Stimulated activated effector memory CD8-positive, alpha-beta T cell treated with anti-CD3 and anti-CD28 coated beads, Interleukin-12 subunit alpha, Interleukin-12 subunit beta, amount 100 ng/mL, for 72 hours (primary cell): ENCODE measurements around the gene UAP1.
"Not testable (repeated sequence)": the region's sequence is repeated elsewhere in the genome, so short reads cannot be mapped to it uniquely, and the experiment has no call there.

Experiments used
- ATAC-seq: fragments of 150-1000 bp; cut with Tn5 transposase; 2 replicates; pipeline ENCODE4 v1.10.0; 2021
- DNase-seq, 2 donors: peaks; one replicate each; pipeline ENCODE4 v3.0.0; 2021 to 2022; ENCODE audit warnings: low spot score in 2 of 2
- H3K27ac Mint-ChIP-seq: one replicate; pipeline ENCODE4 v1.8.0; 2022; ENCODE audit warnings: mild to moderate bottlenecking, mixed read lengths
- H3K36me3 Mint-ChIP-seq: one replicate; pipeline ENCODE4 v1.8.0; 2022; ENCODE audit warnings: mild to moderate bottlenecking, mixed read lengths
- H3K4me1 Mint-ChIP-seq: one replicate; pipeline ENCODE4 v1.8.0; 2022; ENCODE audit warnings: mixed read lengths
- H3K4me3 Mint-ChIP-seq: one replicate; pipeline ENCODE4 v1.8.0; 2022; ENCODE audit warnings: mild to moderate bottlenecking, mixed read lengths
- H3K9me3 Mint-ChIP-seq: one replicate; pipeline ENCODE4 v1.8.0; 2022; ENCODE audit warnings: mixed read lengths

The UAP1 gene

DNA sequence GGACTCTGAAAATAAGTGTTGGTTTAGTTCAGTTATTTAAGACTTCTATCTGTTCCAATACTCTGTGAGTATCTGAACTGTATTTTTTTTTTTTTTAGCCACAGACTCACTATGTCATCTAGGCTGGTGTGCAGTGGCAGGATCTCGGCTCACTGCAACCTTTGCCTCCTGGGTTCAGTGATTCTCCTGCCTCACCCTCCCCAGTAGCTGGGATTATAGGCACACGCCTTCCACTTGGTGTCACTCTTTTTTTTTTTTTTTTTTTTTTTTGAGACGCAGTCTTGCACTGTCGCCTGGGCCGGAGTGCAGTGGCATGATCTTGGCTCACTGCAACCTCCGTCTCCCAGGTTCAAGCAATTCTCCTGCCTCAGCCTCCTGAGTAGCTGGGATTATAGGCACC lies 21.4 kb downstream of the UAP1 start:
- not testable (repeated sequence) for H3K27ac Mint-ChIP-seq, DNase-seq, H3K4me1 Mint-ChIP-seq, ATAC-seq, H3K9me3 Mint-ChIP-seq, H3K4me3 Mint-ChIP-seq
- peaks cover 95% of the 10 kb centered on the region for H3K36me3 Mint-ChIP-seq

DNA sequence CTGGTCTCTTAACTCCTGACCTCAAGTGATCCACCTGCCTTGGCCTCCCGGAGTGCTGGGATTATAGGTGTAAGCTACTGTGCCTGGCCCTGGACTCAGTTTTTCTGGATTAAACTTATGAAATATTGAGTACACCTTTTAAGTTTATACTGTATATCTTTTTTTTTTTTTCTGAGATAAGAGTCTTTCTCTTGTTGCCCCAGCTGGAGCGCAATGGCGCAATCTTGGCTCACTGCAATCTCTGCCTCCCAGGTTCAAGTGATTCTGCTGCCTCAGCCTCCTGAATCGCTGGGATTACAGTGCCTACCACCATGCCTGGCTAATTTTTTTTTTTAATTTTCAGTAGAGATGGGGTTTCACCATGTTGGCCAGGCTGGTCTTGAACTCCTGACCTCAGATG lies 23.6 kb downstream of the UAP1 start:
- peaks cover 95% of the 10 kb centered on the region for H3K36me3 Mint-ChIP-seq
- not testable (repeated sequence) for H3K4me3 Mint-ChIP-seq, ATAC-seq, H3K27ac Mint-ChIP-seq, DNase-seq, H3K4me1 Mint-ChIP-seq, H3K9me3 Mint-ChIP-seq

DNA sequence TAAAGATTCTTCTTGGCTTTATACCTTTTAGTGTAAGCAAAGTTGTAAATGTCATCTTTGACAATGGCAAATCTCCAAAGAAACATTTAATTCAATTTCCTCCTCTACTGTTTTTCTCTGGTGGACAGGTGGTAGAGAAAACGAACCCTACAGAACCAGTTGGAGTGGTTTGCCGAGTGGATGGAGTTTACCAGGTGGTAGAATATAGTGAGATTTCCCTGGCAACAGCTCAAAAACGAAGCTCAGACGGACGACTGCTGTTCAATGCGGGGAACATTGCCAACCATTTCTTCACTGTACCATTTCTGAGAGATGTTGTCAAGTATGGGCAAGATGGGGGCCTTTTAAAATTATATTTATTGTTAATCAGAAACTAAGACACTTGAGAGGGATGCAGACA lies 25.8 kb downstream of the UAP1 start:
- H3K27ac Mint-ChIP-seq: no peak overlapping the region
- no peak overlapping the region for H3K4me3 Mint-ChIP-seq
- no peaks in the 10 kb centered on the region for H3K9me3 Mint-ChIP-seq
- ATAC-seq (no peak), DNase-seq (no peak)
- no peaks in the 10 kb centered on the region for H3K4me1 Mint-ChIP-seq
- peaks cover 91% of the 10 kb centered on the region for H3K36me3 Mint-ChIP-seq

DNA sequence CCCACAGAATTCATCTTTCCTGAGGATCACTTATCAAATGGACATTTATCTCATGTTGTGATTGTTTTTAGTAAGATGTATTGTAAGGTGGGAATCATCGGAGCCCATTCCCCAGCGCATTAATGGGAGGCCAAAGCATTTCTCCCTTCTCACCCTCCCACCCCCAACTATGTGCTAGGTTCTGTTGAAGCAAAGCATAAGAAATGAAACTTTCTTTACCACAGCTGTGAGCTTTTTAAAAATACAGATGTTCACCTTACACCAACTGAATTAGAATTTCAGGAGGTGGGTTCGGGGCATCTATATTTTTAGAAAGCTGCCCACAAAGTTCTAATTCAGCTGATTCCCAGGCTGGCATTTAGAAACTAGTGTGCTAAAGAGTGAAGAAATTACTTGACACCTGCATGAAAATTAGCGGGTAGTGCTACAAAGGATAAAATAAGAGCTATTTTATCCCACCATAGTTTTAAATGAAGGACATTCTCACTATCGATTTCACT lies 26.3 kb downstream of the UAP1 start:
- Mint-ChIP-seq H3K4me3 (no peak overlapping the region), H3K9me3 (no peaks in the 10 kb centered on the region), H3K4me1 (no peaks in the 10 kb centered on the region), H3K27ac (no peak overlapping the region), H3K36me3 (peaks cover 91% of the 10 kb centered on the region)
- DNase-seq (no peak), ATAC-seq (no peak)

DNA sequence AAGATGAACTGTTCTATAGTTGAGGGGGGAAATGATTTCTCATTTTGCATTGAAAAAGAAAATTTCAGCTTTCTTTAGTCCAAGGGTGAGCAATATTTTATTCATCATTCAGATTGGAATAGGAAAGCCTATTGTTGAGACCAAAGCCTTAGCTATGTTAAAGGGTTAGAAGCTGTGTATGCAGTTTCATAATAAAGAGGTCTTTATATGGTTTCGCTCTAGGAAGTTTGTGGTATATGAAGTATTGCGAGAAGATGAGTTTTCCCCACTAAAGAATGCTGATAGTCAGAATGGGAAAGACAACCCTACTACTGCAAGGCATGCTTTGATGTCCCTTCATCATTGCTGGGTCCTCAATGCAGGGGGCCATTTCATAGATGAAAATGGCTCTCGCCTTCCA lies 28.6 kb downstream of the UAP1 start:
- DNase-seq: no peak
- no peak for ATAC-seq
- Mint-ChIP-seq H3K36me3 (peaks cover 80% of the 10 kb centered on the region), H3K4me1 (no peaks in the 10 kb centered on the region), H3K4me3 (no peak overlapping the region), H3K27ac (no peak overlapping the region), H3K9me3 (no peaks in the 10 kb centered on the region)

DNA sequence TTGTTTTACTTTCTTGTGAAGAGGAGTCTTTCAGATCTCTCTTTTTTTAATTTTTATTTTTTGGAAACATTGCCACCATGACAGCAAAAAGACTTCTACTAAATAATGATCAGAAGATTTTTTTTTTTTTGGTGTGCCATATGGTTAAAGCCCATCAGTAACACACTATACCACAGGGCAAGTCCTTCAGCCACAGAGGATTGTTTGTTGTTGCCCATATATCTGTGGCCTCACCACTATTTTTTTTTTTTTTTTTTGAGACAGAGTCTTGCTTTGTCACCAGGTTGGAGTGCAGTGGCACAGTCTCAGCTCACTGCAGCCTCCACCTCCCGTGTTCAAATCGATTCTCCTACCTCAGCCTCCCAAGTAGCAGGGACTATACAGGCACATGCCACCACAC lies 29.2 kb downstream of the UAP1 start:
- Mint-ChIP-seq H3K36me3 (peaks cover 74% of the 10 kb centered on the region), H3K4me1 (no peaks in the 10 kb centered on the region), H3K9me3 (no peaks in the 10 kb centered on the region), H3K4me3 (no peak overlapping the region), H3K27ac (no peak overlapping the region)
- ATAC-seq (no peak), DNase-seq (no peak)

DNA sequence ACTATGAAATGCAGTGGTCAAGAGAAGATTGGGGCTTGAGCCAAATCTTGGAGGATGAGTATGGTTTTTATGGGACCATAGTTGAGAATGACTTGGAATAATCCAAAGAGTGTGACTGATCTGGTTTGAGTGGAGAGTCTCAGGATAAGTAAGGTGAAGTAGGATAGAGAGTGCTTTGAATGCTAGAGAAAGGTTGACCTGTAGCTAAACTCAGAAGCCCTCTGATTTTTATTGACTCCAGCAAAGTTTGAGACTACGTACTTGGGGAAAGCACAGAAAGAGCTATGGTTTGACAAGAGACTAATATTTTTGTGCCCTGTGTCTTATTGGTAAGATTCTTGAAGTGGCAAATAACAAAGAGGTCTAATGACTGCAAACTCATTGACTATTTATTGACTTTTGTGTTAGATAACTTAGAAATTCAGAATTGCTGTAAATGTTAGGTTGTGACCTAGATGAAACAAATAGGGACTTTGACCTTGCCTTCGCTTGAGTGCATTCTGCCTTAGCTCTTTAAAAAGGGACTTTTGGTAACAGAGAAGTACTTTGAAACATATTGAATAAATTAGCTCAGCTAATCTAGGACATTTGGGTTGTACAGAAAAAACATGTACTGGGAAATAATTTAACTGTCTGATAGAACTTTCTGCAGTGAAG lies 35.1 kb downstream of the UAP1 start:
- no peaks in the 10 kb centered on the region for H3K9me3 Mint-ChIP-seq
- ATAC-seq (no peak), DNase-seq (no peak)
- no peaks in the 10 kb centered on the region for H3K4me1 Mint-ChIP-seq
- H3K4me3 Mint-ChIP-seq: no peak overlapping the region
- H3K27ac Mint-ChIP-seq: no peak overlapping the region
- peaks cover 61% of the 10 kb centered on the region for H3K36me3 Mint-ChIP-seq

DNA sequence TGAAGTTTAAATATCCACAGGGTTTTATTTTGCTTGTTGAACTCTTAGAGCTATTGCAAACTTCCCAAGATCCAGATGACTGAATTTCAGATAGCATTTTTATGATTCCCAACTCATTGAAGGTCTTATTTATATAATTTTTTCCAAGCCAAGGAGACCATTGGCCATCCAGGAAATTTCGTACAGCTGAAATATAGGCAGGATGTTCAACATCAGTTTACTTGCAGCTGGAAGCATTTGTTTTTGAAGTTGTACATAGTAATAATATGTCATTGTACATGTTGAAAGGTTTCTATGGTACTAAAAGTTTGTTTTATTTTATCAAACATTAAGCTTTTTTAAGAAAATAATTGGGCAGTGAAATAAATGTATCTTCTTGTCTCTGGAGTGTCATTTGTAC lies 37.9 kb downstream of the UAP1 start:
- Mint-ChIP-seq H3K36me3 (peaks cover 43% of the 10 kb centered on the region), H3K27ac (no peak overlapping the region)
- DNase-seq: no peak

DNA sequence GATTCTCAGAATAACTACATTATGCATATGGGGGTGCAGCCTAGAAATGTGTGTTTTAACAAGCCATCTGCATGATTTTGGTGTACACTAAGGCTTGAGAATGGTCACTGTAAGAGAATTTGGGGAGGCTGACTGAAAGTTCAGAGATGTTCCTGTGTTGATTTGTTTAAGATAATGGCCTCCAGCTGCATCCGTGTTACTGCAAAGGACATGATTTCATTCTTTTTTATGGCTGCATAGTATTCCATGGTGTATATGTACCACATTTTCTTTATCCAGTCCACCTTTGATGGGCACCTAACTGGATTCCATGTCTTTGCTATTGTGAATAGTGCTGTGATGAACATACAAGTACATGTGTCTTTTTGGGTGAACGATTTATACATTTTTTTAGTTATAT lies 41.6 kb downstream of the UAP1 start:
- not testable (repeated sequence) for DNase-seq, H3K4me1 Mint-ChIP-seq, ATAC-seq, H3K27ac Mint-ChIP-seq, H3K9me3 Mint-ChIP-seq, H3K4me3 Mint-ChIP-seq
- peaks cover 39% of the 10 kb centered on the region for H3K36me3 Mint-ChIP-seq

More for the DNA sequence above, 37.9 kb downstream of the UAP1 start:
- no peak for ATAC-seq
- H3K4me1 Mint-ChIP-seq: no peaks in the 10 kb centered on the region
- no peaks in the 10 kb centered on the region for H3K9me3 Mint-ChIP-seq
- H3K4me3 Mint-ChIP-seq: no peak overlapping the region

DNA sequence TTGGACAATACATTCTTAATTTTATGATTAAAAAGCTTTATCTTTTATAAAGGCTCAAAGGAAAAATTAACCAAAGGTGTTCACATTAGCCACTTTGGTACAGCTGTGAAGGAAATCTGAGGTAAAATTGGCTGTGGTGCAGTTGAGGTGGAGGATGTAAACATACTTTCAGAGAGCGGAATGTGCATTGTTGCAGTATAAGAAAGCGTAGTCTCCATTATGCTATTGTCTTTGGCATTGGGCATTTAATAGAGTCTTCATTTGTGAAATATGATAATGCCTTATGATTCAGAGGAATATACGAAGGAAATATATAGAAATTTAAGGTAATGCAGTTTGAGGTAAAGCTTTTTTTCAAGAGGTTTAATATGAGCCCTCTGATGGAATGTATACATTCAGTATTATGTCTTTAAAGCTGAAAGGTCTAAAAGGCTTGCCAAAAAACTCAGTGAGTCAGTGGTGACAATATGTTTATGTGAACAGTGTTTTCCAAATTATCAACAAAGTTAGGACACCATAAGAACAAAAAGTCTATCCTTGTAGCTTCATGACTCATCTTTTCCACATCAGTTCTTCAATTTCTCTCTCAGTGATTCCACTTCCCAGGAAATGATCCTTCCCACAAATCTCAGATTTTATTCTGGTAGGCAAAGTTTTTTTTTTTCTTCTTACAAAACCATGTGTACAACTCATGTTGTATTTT lies 43.9 kb downstream of the UAP1 start:
- H3K36me3 Mint-ChIP-seq: peaks cover 23% of the 10 kb centered on the region
- no peak for DNase-seq
- ATAC-seq: no peak
- H3K9me3 Mint-ChIP-seq: no peaks in the 10 kb centered on the region
- H3K4me1 Mint-ChIP-seq: no peaks in the 10 kb centered on the region
- no peak overlapping the region for H3K27ac Mint-ChIP-seq
- H3K4me3 Mint-ChIP-seq: no peak overlapping the region

DNA sequence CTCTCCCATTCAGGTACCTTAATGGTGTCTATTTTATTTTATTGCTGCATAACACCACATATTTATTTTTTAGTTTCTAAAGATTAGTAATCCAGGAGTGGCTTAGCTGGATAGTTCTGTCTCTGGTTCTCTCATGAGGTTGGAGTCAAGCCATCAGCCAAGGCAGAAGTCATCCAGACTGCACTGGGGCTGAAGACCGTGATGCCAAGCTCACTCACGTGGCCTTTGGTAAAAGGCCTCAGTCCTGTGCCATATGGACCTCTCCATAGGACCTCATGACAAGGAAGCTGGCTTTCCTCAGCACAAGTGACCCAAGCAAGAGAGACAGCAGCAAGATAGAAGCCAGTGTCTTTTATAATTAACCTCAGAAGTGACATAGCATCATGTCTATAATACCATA lies 47.8 kb downstream of the UAP1 start:
- H3K27ac Mint-ChIP-seq: no peak overlapping the region
- peaks cover 12% of the 10 kb centered on the region for H3K36me3 Mint-ChIP-seq
- DNase-seq: no peak
- no peaks in the 10 kb centered on the region for H3K4me1 Mint-ChIP-seq
- no peak for ATAC-seq
- no peak overlapping the region for H3K4me3 Mint-ChIP-seq
- H3K9me3 Mint-ChIP-seq: no peaks in the 10 kb centered on the region

DNA sequence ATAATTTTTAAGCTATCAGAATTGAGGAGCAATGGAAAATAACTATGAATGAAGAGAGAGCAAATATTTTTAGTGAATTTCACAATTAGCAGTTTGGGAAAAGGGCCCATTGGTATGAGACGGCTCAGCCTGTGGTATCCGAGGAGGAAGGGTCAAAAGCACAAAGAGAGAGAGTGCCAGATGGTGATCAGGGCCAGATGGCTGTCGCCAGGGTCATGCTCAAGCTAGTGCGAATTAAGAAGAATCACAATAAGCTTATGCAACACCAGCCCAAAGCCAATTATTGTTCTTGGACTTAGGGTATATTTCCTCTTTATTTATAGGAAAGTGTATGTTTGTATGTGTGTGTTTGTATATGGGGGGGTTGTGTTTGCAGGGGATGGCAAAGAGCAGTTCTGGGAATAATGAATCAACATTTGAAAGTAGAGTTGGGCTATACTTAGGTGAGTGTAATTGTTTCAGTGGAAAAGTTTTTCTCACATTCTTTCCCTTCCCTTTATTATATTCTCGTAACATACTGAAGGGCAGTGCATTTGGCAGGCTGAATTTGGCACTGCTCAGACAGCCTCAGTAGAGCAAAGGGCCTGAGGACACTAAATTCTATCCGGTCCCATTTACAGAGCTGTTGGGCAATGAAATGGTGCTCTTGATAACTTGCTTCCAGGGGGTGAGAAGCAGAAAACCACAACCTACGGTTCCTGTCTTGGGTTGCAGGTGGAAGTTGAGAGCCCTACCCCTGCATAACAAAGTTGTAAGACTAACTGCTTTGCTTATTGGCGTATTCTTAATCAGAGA lies 51.3 kb downstream of the UAP1 start:
- Mint-ChIP-seq H3K9me3 (peaks cover 3% of the 10 kb centered on the region), H3K4me1 (no peaks in the 10 kb centered on the region), H3K4me3 (no peak overlapping the region), H3K36me3 (peaks cover 7% of the 10 kb centered on the region), H3K27ac (no peak overlapping the region)
- ATAC-seq (no peak), DNase-seq (no peak)

DNA sequence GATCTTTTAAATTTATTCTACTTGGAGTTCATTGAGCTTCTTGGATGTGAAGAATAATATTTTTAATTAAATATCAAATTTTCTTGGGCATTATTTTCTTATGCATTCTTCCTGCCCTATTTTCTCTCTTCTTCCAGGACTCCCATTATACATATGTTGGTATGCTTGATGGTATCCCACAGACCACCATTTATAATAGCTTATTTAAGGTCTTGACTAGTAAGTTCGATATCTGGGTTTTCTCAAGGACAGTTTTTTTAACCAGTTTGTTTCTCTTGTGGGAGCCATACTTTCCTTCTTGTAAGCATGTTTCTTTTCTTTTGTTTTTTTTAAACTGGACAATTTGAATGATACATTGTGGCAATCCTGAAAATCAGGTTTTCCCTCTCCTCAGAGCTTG lies 55.3 kb downstream of the UAP1 start:
- Mint-ChIP-seq H3K27ac (no peak overlapping the region), H3K4me3 (no peak overlapping the region), H3K4me1 (no peaks in the 10 kb centered on the region), H3K9me3 (peaks cover 6% of the 10 kb centered on the region), H3K36me3 (no peaks in the 10 kb centered on the region)
- no peak for ATAC-seq
- no peak for DNase-seq

DNA sequence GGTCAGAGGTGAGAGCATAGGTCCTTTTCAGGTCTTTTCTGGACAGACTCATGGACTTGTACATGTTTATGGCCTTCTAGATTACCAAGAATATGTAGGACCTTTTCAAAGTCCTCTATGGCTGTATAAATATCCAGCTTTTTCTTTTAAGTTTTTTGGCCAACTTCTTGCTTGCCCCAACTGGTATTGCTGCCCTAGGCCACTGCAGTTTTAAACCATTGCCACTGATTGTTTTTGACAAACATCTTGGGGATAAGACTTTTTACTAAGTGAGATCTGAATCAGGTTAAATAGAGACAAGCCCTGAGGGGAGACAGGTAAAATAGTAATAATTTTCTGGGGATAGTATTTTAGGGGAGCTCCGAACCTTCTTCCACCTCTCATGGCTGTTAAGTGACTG lies 56.0 kb downstream of the UAP1 start:
- peaks cover 6% of the 10 kb centered on the region for H3K9me3 Mint-ChIP-seq
- H3K36me3 Mint-ChIP-seq: no peaks in the 10 kb centered on the region
- H3K4me1 Mint-ChIP-seq: no peaks in the 10 kb centered on the region
- DNase-seq (no peak), ATAC-seq (no peak)
- no peak overlapping the region for H3K27ac Mint-ChIP-seq
- H3K4me3 Mint-ChIP-seq: no peak overlapping the region

DNA sequence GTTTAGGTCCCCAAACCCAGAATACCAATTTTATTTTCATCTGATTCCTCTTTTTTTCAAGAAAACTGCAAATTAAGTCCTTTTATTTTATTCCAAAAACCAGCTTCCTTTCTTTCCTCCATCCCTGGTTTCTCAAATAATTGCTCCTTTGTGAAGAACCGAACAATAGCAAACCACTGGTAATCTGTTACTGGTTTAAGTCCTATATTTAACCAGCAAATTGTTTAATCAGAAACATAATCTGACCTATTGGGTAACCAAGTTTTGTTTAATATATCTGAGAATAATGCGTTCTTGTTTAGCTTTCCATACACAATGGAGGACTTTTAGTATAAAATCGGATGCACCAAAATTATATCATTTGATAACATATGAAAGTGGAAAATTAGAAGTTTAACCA lies 57.6 kb downstream of the UAP1 start:
- no peaks in the 10 kb centered on the region for H3K4me1 Mint-ChIP-seq
- ATAC-seq (no peak), DNase-seq (no peak)
- peaks cover 6% of the 10 kb centered on the region for H3K9me3 Mint-ChIP-seq
- no peaks in the 10 kb centered on the region for H3K36me3 Mint-ChIP-seq
- no peak overlapping the region for H3K4me3 Mint-ChIP-seq
- no peak overlapping the region for H3K27ac Mint-ChIP-seq

DNA sequence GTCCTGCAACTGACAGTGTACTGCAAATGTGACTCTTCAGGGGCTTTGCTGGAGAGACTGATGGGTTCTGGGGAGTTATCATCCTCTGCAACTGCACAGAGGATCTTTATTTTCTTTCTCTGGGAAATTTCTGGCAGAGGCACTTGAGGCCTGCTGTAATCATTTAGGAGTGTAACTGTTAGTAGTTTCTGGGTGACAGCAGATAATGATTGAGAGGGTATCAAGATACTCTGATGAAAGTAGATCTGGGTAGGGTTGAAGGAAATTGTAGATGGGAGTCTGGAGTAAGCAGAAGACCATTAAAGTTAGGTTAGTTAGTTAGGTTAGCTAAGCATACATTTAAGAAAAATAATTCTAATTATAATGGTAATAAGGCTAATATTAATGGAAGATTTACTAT lies 59.7 kb downstream of the UAP1 start:
- Mint-ChIP-seq H3K4me1 (no peaks in the 10 kb centered on the region), H3K36me3 (no peaks in the 10 kb centered on the region), H3K27ac (no peak overlapping the region), H3K4me3 (no peak overlapping the region), H3K9me3 (peaks cover 6% of the 10 kb centered on the region)
- no peak for ATAC-seq
- no peak for DNase-seq
